ENCODE results near the gene KDM4C. TPM values are rescaled to one million over a fixed set of nuclear protein-coding genes. Genes with fewer than 3 reads are reported as not detected.

KDM4C gene
- total RNA-seq, 1 donor from 2014 or later: 63.5 TPM

GRCh38 chr9:6880626-6881025, 122.9 kb downstream of the KDM4C start:
- DNase-seq: no peak
- Mint-ChIP-seq H3K27ac (ENCODE audit: unreplicated experiment) (no peak overlapping the region), H3K4me1 (ENCODE audit: low read depth, unreplicated experiment) (peaks cover 7% of the 10 kb centered on the region), H3K27me3 (ENCODE audit: unreplicated experiment) (no peaks in the 10 kb centered on the region), H3K9me3 (ENCODE audit: unreplicated experiment) (no peaks in the 10 kb centered on the region), H3K36me3 (ENCODE audit: unreplicated experiment) (no peaks in the 10 kb centered on the region), H3K4me3 (ENCODE audit: unreplicated experiment) (no peak overlapping the region)
- TF ChIP-seq, protein P1, sequence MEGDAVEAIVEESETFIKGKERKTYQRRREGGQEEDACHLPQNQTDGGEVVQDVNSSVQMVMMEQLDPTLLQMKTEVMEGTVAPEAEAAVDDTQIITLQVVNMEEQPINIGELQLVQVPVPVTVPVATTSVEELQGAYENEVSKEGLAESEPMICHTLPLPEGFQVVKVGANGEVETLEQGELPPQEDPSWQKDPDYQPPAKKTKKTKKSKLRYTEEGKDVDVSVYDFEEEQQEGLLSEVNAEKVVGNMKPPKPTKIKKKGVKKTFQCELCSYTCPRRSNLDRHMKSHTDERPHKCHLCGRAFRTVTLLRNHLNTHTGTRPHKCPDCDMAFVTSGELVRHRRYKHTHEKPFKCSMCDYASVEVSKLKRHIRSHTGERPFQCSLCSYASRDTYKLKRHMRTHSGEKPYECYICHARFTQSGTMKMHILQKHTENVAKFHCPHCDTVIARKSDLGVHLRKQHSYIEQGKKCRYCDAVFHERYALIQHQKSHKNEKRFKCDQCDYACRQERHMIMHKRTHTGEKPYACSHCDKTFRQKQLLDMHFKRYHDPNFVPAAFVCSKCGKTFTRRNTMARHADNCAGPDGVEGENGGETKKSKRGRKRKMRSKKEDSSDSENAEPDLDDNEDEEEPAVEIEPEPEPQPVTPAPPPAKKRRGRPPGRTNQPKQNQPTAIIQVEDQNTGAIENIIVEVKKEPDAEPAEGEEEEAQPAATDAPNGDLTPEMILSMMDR (IDR thresholded peaks at IDR 0.05; ENCODE audit: partially characterized antibody, unreplicated experiment): no peak

- Mint-ChIP-seq H3K4me3 (ENCODE audit: unreplicated experiment) (no peak overlapping the region), H3K36me3 (ENCODE audit: unreplicated experiment) (no peaks in the 10 kb centered on the region), H3K27ac (ENCODE audit: unreplicated experiment) (no peak overlapping the region), H3K4me1 (ENCODE audit: low read depth, unreplicated experiment) (peaks cover 7% of the 10 kb centered on the region), H3K27me3 (ENCODE audit: unreplicated experiment) (peaks cover 2% of the 10 kb centered on the region), H3K9me3 (ENCODE audit: unreplicated experiment) (no peaks in the 10 kb centered on the region)
- no peak for DNase-seq
- TF ChIP-seq, protein P1 (IDR thresholded peaks at IDR 0.05; ENCODE audit: partially characterized antibody, unreplicated experiment): no peak
Observed at GRCh38 chr9:6884101-6884500, 126.3 kb downstream of the KDM4C start.

DNA sequence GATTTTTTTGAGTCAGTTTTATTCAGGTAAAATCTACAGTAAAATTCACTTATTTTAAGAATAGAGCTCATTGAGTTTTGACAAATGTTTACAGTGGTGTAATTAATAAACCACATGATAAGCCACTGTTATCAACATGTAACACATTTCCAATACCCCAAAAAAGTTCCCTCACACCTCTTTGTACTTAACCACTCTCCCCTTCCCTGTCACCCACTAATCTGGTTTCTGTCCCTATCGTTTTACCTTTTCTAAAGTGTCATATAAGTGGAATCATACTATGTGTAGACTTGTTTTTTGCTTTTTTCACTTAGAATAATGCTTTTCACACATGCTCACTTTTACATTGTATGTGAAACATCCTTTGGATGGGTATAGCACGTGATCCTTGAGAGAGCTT, 127.2 kb downstream of the KDM4C start:
- Mint-ChIP-seq H3K4me3 (ENCODE audit: unreplicated experiment) (no peak overlapping the region), H3K27ac (ENCODE audit: unreplicated experiment) (no peak overlapping the region), H3K4me1 (ENCODE audit: low read depth, unreplicated experiment) (peaks cover 7% of the 10 kb centered on the region), H3K9me3 (ENCODE audit: unreplicated experiment) (no peaks in the 10 kb centered on the region), H3K27me3 (ENCODE audit: unreplicated experiment) (peaks cover 2% of the 10 kb centered on the region), H3K36me3 (ENCODE audit: unreplicated experiment) (no peaks in the 10 kb centered on the region)
- DNase-seq: no peak
- TF ChIP-seq, protein P1 (IDR thresholded peaks at IDR 0.05; ENCODE audit: partially characterized antibody, unreplicated experiment): no peak

GRCh38 chr9:6887051-6887450, 129.3 kb downstream of the KDM4C start:
- peaks cover 4% of the 10 kb centered on the region for H3K4me1 Mint-ChIP-seq (ENCODE audit: low read depth, unreplicated experiment)
- DNase-seq: no peak
- H3K36me3 Mint-ChIP-seq (ENCODE audit: unreplicated experiment): no peaks in the 10 kb centered on the region
- H3K27me3 Mint-ChIP-seq (ENCODE audit: unreplicated experiment): peaks cover 2% of the 10 kb centered on the region
- TF ChIP-seq, protein P1 (IDR thresholded peaks at IDR 0.05; ENCODE audit: partially characterized antibody, unreplicated experiment): no peak
- H3K27ac Mint-ChIP-seq (ENCODE audit: unreplicated experiment): peak overlapping the region; percentile 2
- H3K9me3 Mint-ChIP-seq (ENCODE audit: unreplicated experiment): no peaks in the 10 kb centered on the region
- H3K4me3 Mint-ChIP-seq (ENCODE audit: unreplicated experiment): no peak overlapping the region

DNA sequence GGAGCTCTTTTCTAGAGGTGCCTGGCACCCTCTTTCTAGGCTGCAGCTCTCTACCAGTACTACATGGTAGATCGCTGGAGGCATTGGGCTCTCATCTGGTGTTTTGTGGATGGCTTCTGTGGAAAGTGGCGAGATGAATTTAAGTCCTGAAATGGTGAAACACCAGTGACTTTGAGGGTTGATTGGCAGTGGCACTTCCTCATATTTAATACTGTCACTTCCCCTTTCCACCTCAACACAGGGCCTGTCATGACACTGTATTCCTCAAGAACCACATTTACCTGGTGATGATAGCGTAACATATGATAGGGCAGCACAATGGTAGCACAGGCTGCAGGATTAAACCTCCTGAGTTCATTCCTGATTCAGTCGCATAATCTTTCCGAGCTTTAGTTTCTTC, 132.1 kb downstream of the KDM4C start:
- Mint-ChIP-seq H3K36me3 (ENCODE audit: unreplicated experiment) (no peaks in the 10 kb centered on the region), H3K27ac (ENCODE audit: unreplicated experiment) (no peak overlapping the region), H3K9me3 (ENCODE audit: unreplicated experiment) (no peaks in the 10 kb centered on the region), H3K4me3 (ENCODE audit: unreplicated experiment) (no peak overlapping the region), H3K4me1 (ENCODE audit: low read depth, unreplicated experiment) (no peaks in the 10 kb centered on the region), H3K27me3 (ENCODE audit: unreplicated experiment) (peaks cover 2% of the 10 kb centered on the region)
- DNase-seq: no peak
- TF ChIP-seq, protein P1 (IDR thresholded peaks at IDR 0.05; ENCODE audit: partially characterized antibody, unreplicated experiment): no peak
